HUDEP-2 (cell line): ENCODE results near the gene CYB561.
A peak's percentile ranks its signal among the peaks of the same experiment; 100 is the strongest.
"Not testable (repeated sequence)": the region's sequence is repeated elsewhere in the genome, so short reads cannot be mapped to it uniquely, and the experiment has no call there.

Experiments used
- DNase-seq, 76 experiments: peaks; one replicate each; lab custom pipeline; 2025; ENCODE audit not compliant: unreplicated experiment in 76 of 76; lab: John Stamatoyannopoulos, UW

Gene CYB561

DNA sequence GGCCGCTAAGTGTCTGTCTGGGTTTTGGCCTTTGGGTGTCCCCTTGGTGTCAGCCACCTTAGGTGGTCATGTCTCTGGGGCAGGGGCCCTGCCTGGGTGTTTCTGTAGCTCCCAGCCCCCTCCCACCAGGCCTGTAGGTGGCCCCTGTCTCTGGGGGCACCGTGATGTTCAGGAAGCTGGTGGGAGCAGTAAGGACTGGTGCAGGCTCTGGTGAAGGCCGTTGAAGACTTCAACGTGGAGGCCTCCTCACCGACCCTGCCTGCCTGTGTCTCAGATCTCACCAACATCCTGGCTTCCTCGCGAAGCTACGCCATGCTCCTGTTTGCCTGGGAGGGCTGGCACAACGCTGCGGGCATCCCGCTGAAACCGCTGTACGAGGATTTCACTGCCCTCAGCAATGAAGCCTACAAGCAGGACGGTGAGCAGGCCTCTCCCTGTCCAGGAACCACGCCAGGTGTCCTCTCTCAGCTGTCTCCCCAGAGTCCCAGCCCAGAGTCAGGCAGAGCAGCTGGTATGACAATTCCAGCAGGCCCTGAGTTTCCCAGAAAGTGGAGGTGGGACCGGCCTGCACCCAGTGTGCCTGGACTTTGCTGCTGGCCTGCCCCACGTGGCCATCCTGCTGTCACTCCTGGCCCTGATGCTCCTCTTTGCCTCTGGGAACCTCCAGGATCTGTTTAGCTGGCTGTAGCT lies 33.5 kb upstream of the CYB561 start:
- DNase-seq, result no peak

DNA sequence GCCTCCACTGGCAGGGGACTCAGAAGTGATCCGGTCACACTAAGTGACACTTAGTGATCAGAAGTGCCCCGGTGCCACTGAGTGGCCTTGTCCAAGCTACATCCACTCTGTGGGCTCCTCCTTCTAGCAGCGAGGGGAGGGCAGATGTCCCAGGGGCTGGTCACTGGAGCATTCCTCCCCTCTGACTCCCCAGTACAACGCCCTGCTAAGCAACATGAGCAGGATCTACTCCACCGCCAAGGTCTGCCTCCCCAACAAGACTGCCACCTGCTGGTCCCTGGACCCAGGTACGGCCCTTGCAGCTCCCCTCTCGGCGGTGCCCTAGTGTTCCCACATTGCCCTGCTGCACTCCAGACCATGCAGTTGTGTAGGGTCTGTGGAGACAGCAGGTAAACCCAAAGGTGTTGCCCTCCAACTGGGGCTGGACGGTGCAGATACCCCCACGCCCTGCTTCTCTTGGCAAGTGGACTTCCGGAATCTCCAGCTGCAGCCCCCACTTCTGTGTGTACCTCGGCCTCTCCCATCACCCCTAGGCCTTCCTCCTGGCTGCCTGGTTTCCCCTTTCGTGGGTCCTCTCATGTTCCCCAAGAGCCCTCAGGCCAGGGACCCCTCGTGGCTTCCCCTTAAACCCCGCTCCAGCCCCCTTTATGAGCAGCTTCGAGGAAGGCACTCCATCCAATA lies 32.8 kb upstream of the CYB561 start:
- peak in 73 of 76 experiments; percentile 16 to 89 (median 70) for DNase-seq

DNA sequence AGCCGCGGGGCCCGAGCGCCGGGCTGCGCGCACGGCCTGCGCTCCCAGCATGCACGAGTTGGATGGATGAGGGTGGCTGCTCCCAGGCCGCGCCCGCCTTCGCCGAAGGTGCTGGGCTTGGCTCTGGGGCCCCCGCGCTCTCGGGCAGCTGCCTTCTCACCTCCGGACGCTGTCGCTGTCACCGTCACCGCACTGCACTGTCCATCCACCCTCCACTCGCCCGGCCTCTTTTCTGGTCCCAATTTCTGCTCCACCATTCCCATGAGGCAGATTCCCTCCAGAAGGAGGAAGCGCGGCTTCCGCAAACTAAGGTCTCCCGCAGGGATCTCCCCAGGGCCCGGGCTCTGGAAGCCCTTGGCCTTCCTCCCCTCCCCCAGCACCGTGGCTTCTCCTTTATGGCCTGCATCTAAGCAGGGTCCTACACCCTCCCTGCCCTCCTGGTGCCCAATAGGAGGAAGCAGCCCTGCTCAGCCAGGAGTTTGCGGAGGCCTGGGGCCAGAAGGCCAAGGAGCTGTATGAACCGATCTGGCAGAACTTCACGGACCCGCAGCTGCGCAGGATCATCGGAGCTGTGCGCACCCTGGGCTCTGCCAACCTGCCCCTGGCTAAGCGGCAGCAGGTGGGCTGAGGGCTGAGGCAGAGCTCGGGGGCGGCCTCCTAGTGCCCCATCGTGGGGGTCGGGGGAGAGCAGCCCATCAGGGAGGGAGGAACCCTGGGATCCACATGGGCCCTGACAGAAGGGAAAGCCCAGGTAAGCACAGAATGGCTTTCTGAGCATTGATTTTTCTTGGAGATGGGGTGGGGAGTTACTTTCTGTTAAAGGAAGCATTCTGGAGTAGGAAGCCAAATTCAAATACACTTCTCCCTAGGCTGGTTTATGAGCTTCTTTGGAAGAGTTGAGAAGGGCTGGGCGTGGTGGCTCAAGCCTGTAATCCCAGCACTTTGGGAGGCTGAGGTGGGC lies 31.7 kb upstream of the CYB561 start:
- DNase-seq, result no peak

DNA sequence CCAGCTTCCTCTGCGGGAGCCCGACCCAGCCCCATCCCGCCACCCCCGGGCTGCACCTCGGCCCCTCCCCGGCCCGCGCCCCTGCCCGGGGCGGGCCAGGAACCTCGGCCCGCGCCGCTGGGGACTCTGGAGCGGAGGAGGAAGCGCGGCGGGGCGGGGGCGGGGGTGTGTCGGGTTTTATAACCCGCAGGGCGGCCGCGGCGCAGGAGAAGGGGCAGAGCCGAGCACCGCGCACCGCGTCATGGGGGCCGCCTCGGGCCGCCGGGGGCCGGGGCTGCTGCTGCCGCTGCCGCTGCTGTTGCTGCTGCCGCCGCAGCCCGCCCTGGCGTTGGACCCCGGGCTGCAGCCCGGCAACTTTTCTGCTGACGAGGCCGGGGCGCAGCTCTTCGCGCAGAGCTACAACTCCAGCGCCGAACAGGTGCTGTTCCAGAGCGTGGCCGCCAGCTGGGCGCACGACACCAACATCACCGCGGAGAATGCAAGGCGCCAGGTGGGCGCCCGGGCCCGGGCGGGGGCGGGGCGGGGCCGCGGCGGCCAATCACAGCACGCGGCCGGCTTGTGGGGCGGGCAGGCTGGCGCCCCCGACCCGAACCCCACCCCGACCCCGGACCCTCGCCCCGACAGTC lies 30.9 kb upstream of the CYB561 start, which contains the start of gene ACE:
Gene ACE, plus strand, starts transcription at position 208 of the 626 bp plus-strand sequence. Its CDS starts 34 bp downstream, at position 242.
- peak in 7 of 76 experiments; percentile 11 to 30 (median 18) for DNase-seq

DNA sequence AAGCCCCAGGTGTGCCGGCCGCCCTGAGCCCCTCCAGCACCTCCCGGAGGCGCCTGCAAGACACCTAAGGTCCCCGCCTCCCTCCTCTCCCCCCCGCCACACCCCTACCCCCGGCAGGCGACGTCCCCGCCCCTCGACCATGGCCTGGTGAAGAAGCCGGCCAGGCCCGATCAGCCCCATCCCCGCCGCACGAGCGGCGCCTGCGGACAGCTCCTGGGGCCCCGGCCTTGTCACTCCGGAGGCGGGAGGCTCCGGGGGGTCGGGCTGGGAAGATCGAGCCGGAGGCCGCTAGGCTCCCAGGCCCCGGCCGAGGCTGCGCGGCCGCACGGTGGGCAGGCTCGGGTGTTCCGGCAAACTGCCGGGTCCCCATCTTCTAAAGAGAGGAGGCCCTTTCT lies 30.4 kb upstream of the CYB561 start:
- no peak for DNase-seq

DNA sequence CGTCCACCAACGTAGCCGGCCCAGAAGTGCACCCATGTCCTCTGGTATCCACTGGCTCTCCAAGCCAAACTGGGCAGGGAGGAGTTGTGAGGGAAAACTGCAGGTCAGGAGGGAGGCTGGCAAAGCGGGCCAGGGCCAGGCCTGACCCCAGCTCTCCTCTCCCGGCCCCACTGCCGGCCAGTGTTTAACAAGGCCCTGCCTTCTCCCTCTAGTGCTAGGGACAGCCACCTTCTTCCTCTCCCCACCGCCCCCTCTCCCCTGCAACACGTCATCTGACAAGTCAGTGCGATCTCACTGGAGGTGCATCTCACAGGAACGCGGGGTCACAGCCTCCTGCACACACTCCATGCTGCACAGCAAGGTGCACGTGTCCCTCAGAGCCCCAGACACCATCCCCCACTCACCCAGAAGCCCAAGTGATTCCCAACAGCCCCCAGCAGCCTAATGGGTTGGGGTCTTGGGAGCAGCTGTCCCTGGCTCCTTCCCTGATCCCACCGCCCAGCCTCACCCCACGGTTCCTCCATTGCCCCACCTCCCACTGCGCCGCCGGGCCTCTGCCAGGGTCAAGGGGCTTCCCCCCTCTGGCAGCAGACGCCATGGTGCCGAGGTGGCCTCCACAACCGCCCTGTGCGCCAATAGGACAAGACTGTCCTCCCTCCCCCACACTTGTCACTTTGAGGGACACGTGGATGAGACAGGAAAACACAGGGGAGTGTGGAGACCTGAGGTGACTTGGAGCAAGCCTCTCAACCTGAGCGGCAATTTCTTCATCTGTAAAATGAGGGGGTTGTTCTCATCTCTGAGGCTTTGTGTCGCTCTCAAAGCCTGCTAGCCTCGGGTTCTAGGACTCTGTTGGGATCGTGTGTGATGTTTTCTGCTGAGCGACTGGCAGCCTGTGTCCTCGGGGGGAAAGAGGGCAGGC lies 29.6 kb upstream of the CYB561 start:
- DNase-seq, result no peak

DNA sequence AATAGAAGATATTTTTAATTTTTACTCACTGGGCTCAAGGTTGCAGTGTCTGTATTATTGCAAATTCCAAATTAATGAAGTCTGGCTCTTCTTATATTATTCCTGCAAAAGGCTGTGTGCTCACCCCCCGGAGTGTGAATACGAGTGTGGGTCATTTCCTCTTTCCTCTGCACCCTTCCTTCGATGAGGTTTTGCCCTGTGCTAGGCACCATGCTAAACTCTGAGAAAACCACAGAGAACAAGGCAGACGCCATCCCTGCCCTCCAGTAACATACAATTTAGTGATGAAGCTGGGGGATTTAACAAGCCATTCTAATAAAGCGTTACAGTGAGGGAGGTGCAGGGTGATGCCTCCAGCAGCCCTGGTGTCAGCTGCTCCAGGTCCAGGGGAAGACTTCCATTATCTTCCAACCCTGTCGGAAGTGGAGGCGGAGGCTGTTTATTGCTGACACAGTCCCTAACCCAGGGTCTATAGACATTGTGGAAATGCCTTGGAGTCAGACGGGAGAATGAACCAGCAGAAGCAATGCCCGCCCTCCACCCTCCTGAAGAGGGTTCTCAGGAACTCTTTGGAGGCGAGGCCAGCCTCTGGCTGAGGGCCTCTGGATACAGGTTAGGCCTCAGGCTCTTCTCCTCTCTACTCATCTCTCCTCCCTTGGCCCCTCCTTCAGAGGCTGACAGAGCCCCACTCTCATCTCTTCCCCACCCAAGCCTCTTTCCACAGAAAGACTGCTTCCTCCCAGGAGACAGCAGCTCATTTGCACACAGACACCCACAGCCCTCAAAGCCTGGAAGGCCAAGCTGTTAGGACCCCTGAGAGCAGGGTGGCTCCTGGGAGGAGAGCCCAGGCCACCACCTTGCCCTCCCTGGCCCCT lies 28.7 kb upstream of the CYB561 start:
- no peak for DNase-seq

DNA sequence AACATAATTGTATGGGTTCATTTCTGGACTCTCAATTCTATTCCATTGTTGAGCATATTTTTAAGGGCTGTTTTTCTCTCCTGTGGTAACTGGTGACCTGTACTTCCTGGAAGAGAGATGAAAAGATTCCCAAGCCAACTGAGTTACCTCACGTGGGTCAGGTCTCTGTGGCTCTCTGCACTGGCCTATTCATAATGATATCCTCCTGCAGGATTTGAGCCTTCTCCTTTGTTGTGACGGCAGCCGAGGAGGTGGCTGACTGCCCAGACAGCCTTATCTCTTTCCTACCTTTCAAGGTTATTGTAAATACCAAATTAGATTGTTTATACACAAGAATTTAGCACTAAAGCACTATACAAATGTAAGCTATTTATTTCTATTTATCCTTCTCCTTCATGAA lies 28.1 kb upstream of the CYB561 start:
- peak in 1 of 76 experiments; percentile 8 for DNase-seq

DNA sequence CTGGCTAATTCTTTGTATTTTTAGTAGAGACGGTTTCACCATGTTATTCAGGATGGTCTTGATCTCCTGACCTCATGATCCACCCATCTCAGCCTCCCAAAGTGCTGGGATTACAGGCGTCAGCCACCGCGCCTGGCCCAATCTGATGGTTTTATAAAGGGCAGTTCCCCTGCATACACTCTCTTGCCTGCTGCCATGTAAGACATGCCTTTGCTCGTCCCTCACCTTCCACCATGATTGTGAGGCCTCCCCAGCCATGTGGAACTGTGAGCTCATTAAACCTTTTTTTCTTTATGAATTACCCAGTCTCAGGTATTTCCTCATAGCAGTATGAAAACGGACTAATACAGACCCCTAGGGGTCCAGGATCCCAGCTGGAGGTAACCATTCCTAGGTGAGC lies 22.0 kb upstream of the CYB561 start:
- not testable (repeated sequence) for DNase-seq

DNA sequence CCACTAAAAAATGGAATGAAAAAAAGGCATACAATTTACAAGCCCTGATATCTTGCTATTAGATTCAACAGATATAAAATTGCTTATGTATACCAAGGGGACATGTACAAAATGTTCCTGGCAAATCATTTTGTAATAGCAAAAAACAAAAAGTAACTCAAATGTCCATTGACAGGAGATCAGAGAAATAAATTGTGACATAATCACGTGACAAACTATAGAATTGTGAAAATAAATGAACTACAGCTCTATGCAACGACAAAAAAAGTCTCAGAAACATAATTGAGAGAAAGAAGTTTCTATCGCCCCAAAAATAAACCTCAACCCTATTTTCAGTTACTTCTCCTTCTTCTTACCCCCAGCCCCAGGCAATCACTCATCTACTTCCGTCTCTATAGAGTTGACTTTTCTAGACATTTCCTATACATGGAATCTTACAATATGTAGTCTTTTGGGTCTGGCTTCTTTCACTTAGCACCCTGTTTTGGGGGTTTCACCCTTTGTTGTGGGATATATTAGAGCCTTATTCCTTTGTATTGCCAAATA lies 18.7 kb upstream of the CYB561 start:
- no peak for DNase-seq

DNA sequence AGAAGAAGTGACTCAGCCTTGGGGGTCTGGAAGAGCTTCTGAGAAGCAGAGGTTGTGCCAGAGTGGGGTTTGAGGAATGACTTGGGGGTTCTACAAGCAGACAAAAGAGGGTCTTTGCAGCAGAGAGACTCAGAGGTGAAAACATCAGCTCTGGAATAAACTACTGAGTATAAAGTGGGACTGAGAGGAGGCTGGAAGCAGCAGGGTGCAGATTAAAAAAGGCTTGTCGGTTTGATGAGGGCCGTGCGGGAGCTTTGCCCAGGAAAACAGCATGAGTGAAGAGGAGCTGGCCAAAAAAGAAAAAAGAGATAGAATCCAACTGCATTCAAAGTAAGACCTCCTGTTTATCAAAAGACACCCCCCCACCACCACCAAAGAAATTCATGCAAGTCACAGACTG lies 17.7 kb upstream of the CYB561 start:
- DNase-seq, result no peak

DNA sequence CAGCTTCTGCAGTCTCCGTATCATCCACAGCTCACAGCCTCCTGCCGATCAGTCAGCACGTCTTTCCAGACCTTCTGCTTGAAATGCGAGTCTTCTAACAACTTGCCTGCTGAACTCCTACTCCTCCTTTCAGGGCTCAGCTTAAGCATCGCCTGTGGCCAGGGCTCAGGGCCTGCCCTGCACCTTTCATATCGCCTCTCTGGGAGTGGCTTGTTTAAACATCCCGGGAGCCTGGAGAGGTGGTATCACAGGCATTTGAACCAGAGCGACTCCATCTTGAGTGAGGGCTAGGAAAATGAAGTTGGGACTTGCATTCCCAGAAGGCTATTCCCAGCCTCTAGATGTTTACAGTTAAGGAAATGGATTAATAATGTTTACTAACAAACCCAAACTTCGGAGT lies 13.9 kb upstream of the CYB561 start:
- no peak for DNase-seq

DNA sequence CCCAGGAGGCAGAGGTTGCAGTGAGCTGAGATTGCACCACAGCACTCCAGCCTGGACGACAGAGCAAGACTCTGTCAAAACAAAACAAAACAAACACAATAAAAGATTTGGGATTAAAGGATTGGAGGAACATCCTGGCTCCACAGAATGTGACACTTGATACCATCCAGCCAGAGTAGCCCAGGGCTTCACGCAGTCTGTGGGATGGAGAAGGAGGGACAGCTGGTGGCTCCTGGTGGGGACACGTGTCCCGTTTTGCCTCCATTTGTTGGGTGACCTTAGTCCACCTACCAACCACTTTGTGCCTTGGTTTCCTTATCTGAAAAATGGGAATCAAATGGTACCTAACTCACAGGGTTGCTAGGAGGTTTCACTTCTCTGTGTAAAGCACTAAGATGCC lies 12.4 kb upstream of the CYB561 start:
- DNase-seq, result no peak

DNA sequence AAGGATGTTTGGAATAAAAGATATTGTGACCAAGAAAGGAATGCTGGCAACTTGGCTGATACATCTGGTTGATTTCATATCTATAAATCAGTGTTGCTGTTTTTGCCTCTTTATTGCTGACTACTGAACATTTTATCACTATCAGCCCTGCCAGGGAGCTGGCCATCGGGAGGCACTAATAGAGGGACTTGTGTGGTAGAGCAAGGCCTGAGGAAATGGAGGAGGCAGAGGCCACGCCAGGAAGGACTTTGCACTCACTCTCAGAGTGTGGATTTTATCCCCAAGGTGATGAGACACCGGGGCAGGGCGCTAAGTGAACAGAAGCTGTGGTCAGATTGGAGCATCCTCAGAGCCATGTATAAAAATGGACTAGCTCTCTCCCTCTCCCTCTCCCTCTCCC lies 9.3 kb upstream of the CYB561 start:
- no peak for DNase-seq

DNA sequence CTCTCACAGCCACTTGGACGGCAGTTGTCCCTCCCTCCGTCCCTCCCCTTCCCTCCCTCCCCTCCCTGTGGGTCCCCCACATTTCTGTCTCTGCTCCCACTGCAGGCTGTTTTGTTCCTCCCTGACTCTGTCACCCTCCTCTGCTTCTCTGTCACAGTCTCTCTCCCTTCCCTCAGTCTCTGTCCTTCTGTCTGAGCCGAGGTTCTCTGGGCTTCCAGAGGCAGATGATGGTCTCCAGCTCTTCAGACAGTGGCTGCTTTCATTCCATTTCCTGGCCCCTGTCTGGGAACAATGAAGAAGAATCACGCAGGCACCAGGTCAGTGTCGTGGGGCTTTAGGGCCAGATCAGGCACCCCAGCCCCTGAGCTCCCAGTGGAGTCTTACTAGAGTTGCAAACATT lies 8.8 kb upstream of the CYB561 start:
- no peak for DNase-seq

DNA sequence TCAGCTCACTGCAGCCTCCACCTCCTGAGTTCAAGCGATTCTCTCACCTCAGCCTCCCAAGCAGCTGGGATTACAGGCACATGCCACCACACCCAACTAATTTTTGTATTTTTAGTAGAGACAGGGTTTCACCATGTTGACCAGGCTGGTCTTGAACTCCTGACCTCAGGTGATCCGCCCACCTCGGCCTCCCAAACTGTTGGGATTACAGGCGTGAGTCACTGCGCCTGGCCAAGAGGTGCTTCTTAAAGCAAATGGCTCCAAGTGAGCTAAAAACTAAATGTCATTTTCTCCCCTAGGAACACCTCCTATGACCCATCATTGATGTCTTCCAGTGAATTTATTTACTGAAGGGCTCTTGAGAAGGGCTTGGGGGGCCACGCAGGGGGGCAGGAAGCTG lies 8.3 kb upstream of the CYB561 start:
- not testable (repeated sequence) for DNase-seq

DNA sequence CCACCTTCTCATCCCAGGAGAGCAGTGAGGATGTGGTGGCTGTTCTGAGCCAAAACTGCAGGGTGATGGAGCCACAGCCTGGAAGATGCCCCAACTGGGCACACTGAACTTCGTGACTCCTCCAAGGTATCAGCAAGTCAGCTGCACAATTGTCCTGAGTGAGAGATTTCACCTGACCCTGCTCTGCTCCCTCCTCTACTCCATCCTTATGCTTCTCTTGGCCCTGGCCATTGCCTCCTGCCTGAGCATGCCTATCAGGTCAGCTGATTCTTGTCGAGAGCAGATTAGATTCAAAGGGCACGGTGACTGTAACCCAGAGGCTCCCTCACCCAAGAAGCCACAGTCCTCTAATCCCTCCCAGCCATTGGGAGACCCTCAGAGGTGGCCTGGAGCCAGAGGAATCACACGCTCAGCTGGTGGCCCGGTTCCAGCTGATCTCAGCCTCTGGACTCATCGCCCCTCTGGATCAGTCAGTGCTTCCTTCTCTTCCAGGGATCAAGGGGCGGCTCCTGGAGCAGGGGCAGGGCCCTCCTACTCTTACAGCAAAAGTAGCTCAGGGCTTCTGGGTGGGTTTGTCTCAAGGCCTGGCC lies 7.0 kb upstream of the CYB561 start:
- DNase-seq, result no peak
